MM.1S (cell line): ENCODE data around the gene PSAT1.

Experiments used
- DNase-seq: peaks from one replicate; pipeline ENCODE4 v3.0.0-alpha.2; 2015
- H2AFZ ChIP-seq: fragments of 300-600 bp; sonication (generic); 2 replicates; pipeline ENCODE4 v1.6.0; 2016; ENCODE audit warnings: antibody characterized with exemption, low read length
- H3F3A ChIP-seq: fragments of 300-600 bp; sonication (generic); 2 replicates; pipeline ENCODE4 v1.6.1; 2016; ENCODE audit warnings: mild to moderate bottlenecking, antibody characterized with exemption, low read length, moderate library complexity, mixed read lengths; ENCODE audit not compliant: insufficient read depth
- H3K27ac ChIP-seq: fragments of 300-600 bp; sonication (generic); 2 replicates; pipeline ENCODE4 v1.5.1; 2016; ENCODE audit warnings: mild to moderate bottlenecking, low read length
- H3K27me3 ChIP-seq: fragments of 300-600 bp; sonication (generic); replicated peaks from 2 replicates; pipeline ENCODE4 v1.6.0; 2016; ENCODE audit warnings: low read length; ENCODE audit not compliant: insufficient read depth
- H3K36me3 ChIP-seq: fragments of 300-600 bp; sonication (generic); replicated peaks from 2 replicates; pipeline ENCODE4 v1.6.1; 2016; ENCODE audit warnings: mild to moderate bottlenecking, low read length, mixed read lengths; ENCODE audit not compliant: insufficient read depth
- H3K4me1 ChIP-seq: fragments of 300-600 bp; sonication (generic); 2 replicates; pipeline ENCODE4 v1.6.1; 2016; ENCODE audit warnings: low read length, mixed read lengths
- H3K4me2 ChIP-seq: fragments of 300-600 bp; sonication (generic); 2 replicates; pipeline ENCODE4 v1.6.0; 2016; ENCODE audit warnings: low read depth, low read length
- H3K4me3 ChIP-seq: fragments of 300-600 bp; sonication (generic); 2 replicates; pipeline ENCODE4 v1.5.1; 2016; ENCODE audit warnings: low read length, mixed read lengths
- H3K79me2 ChIP-seq: fragments of 300-600 bp; sonication (generic); 2 replicates; pipeline ENCODE4 v1.6.1; 2016; ENCODE audit warnings: mixed run types, low read length, mixed read lengths
- H3K9ac ChIP-seq: fragments of 300-600 bp; sonication (generic); 2 replicates; pipeline ENCODE4 v1.6.1; 2016; ENCODE audit warnings: low read length, mixed read lengths
- H3K9me2 ChIP-seq: fragments of 300-600 bp; sonication (generic); replicated peaks from 2 replicates; pipeline ENCODE4 v1.6.1; 2016; ENCODE audit warnings: mild to moderate bottlenecking, low read length, mixed read lengths; ENCODE audit not compliant: insufficient read depth
- H3K9me3 ChIP-seq: fragments of 300-600 bp; sonication (generic); replicated peaks from 2 replicates; pipeline ENCODE4 v1.6.1; 2016; ENCODE audit warnings: mild to moderate bottlenecking, low read length, mixed read lengths; ENCODE audit not compliant: insufficient read depth
- H4K20me1 ChIP-seq: fragments of 300-600 bp; sonication (generic); 2 replicates; pipeline ENCODE4 v1.6.1; 2016; ENCODE audit warnings: mild to moderate bottlenecking, low read length, moderate library complexity, mixed read lengths; ENCODE audit not compliant: insufficient read depth
- EZH2 ChIP-seq: fragments of 300-600 bp; sonication (generic); optimal IDR thresholded peaks from 2 replicates; pipeline ENCODE3; 2017; ENCODE audit warnings: low read depth, mild to moderate bottlenecking, antibody characterized with exemption, low read length, mixed read lengths
- EZH2phosphoT487 ChIP-seq: fragments of 300-600 bp; sonication (generic); IDR thresholded peaks from 2 replicates; pipeline ENCODE4 v1.6.1; 2018; ENCODE audit warnings: antibody characterized with exemption, low read length
- TF ChIP-seq, protein P1 (sequence below): fragments of 300-600 bp; sonication (generic); IDR thresholded peaks from 2 replicates; pipeline ENCODE4 v1.5.1; 2016; ENCODE audit warnings: antibody characterized with exemption, low read length, mixed read lengths

Gene PSAT1

DNA sequence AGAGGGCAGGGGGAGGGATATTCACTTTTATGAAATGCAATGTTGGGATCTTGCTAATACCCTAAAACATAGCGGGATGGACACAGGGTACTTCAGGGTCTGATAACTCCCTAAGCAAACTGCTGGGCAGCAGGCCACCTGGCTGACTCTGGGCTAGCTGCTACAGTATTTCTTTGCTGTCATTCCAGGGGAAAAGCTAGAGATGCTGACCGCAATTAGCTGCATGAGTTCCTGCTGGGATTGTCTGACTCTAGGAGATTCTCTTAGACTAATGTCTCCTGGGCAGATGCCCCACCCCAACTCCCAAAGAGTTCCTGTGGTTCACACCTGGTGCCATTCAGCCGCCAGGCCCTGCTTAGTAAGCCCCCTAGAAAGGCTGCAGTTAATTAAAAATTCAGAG lies 69.9 kb downstream of the PSAT1 start:
- TF ChIP-seq EZH2phosphoT487 (no peak), EZH2 (no peak)
- TF ChIP-seq, protein P1, sequence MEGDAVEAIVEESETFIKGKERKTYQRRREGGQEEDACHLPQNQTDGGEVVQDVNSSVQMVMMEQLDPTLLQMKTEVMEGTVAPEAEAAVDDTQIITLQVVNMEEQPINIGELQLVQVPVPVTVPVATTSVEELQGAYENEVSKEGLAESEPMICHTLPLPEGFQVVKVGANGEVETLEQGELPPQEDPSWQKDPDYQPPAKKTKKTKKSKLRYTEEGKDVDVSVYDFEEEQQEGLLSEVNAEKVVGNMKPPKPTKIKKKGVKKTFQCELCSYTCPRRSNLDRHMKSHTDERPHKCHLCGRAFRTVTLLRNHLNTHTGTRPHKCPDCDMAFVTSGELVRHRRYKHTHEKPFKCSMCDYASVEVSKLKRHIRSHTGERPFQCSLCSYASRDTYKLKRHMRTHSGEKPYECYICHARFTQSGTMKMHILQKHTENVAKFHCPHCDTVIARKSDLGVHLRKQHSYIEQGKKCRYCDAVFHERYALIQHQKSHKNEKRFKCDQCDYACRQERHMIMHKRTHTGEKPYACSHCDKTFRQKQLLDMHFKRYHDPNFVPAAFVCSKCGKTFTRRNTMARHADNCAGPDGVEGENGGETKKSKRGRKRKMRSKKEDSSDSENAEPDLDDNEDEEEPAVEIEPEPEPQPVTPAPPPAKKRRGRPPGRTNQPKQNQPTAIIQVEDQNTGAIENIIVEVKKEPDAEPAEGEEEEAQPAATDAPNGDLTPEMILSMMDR, result no peak
- Histone ChIP-seq H3K9me3 (no peaks in the 10 kb centered on the region), H3K79me2 (no peaks in the 10 kb centered on the region), H3K9me2 (no peaks in the 10 kb centered on the region), H3K36me3 (no peaks in the 10 kb centered on the region), H4K20me1 (no peaks in the 10 kb centered on the region), H3K27me3 (no peaks in the 10 kb centered on the region), H3K4me1 (0 out of 2 replicates have a peak, but pooled peaks cover 5% of the 10 kb centered on the region), H3F3A (no peaks in the 10 kb centered on the region), H2AFZ (no peak overlapping the region), H3K4me2 (no peak overlapping the region), H3K4me3 (no peak overlapping the region), H3K27ac (no peak overlapping the region), H3K9ac (no peak overlapping the region)
- no peak for DNase-seq

DNA sequence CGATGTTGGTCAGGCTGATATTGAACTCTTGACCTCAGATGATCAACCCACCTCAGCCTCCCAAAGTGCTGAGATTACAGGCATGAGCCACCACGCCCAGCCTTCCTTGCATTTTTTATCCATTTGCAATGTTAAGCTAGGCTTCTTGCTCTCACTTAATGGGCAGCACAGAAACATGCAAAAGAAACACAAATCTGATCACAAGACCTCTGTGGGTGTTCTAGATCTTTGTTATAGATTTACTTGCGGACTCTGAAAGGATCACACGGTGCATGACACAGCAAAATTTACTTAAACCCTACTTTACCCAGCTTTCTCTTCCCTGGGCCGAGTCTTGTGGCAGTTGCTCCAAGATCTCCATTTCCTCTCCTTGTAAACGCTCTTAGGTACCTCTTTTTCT lies 71.3 kb downstream of the PSAT1 start:
- no peaks in the 10 kb centered on the region for H3K9me3 ChIP-seq
- H4K20me1 ChIP-seq, result no peaks in the 10 kb centered on the region
- no peak overlapping the region for H3K9ac ChIP-seq
- H3K27ac ChIP-seq, result no peak overlapping the region
- no peak overlapping the region for H3K4me2 ChIP-seq
- H3K27me3 ChIP-seq, result no peaks in the 10 kb centered on the region
- no peak overlapping the region for H2AFZ ChIP-seq
- no peaks in the 10 kb centered on the region for H3K79me2 ChIP-seq
- H3K36me3 ChIP-seq, result no peaks in the 10 kb centered on the region
- no peaks in the 10 kb centered on the region for H3K9me2 ChIP-seq
- no peak for DNase-seq
- TF ChIP-seq EZH2 (no peak), EZH2phosphoT487 (no peak)
- TF ChIP-seq, protein P1, result no peak
- 0 out of 2 replicates have a peak, but pooled peaks cover 5% of the 10 kb centered on the region for H3K4me1 ChIP-seq
- H3K4me3 ChIP-seq, result no peak overlapping the region
- no peaks in the 10 kb centered on the region for H3F3A ChIP-seq

DNA sequence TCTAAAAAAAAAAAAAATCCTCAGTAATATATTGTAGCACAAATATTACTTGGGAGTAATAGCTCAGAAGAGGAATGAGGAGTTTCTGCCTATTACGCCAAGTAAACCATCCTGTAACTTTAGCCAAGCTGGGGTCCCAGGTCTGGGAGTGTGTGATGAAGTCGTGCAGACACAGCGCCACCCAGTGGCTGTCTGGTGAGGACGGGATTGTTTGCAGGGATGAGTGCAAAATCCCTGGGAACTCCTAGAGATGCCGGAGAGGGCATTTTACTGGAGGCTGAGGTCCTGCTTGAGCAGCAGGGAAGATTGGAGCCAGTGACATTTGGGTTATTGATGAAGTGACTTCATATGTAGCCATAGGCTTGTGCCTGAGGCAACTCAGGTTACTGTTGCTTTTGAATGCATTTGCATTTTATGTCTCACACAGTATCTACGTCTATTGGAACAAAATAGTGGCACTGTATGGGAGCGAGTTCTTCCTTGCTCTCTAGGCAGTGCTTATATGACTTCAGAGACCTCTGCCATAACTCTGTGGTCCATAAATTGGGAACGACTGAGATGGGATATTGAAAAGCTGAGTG lies 72.8 kb downstream of the PSAT1 start:
- Histone ChIP-seq H3K9me2 (no peaks in the 10 kb centered on the region), H3K79me2 (no peaks in the 10 kb centered on the region), H3K9me3 (no peaks in the 10 kb centered on the region), H3K27ac (no peak overlapping the region), H3K27me3 (no peaks in the 10 kb centered on the region), H3K4me1 (0 out of 2 replicates have a peak, but pooled peaks cover 5% of the 10 kb centered on the region), H3K4me2 (no peak overlapping the region), H3K36me3 (no peaks in the 10 kb centered on the region), H3F3A (no peaks in the 10 kb centered on the region), H3K9ac (no peak overlapping the region), H3K4me3 (no peak overlapping the region), H2AFZ (no peak overlapping the region), H4K20me1 (no peaks in the 10 kb centered on the region)
- TF ChIP-seq EZH2 (no peak), EZH2phosphoT487 (no peak)
- TF ChIP-seq, protein P1, result peak; percentile 65
- DNase-seq, result no peak
